K562 (cell line): Measurements from ENCODE around the gene MLXIPL. TPM values are rescaled to one million over a fixed set of nuclear protein-coding genes. Genes with fewer than 3 reads are reported as not detected.

ENCODE experiments used
- C11orf30 ChIP-seq: fragments of 450-650 bp; IDR thresholded peaks from 2 replicates; pipeline ENCODE4 v1.6.1; 2016; ENCODE audit warnings: low read depth, mild to moderate bottlenecking
- CEBPB ChIP-seq: fragments of 450-650 bp; IDR thresholded peaks from 2 replicates; pipeline ENCODE4 v1.6.1; 2016; ENCODE audit warnings: missing genetic modification characterization, missing compliant biosample characterization
- DDX20 ChIP-seq: fragments of 450-650 bp; IDR thresholded peaks from 2 replicates; pipeline ENCODE4 v1.6.1; 2016; ENCODE audit warnings: missing genetic modification characterization, low read depth, mild to moderate bottlenecking, missing compliant biosample characterization, moderate library complexity
- ELF1 ChIP-seq: fragments of 200-800 bp; sonication (Bioruptor generic); IDR thresholded peaks from 2 replicates; pipeline ENCODE4 v1.6.1; 2016; ENCODE audit warnings: missing genetic modification characterization, missing compliant biosample characterization
- GTF2A2 ChIP-seq: IDR thresholded peaks from 2 replicates; pipeline ENCODE4 v1.6.1; 2016; ENCODE audit warnings: mild to moderate bottlenecking, missing genetic modification characterization, missing compliant biosample characterization
- MAZ ChIP-seq, 2 experiments: fragments of 450-650 bp in 1 of 2; sonication (generic) in 1 of 2; formaldehyde crosslinking; IDR thresholded peaks in 1 of 2; conservative IDR thresholded peaks in 1 of 2; 2 replicates each; pipeline versions ENCODE4 v1.4.0 to v1.5.0; 2020; ENCODE audit warnings: mild to moderate bottlenecking in 1 of 2, missing genetic modification reagents in 1 of 2
- MTA2 ChIP-seq: fragments of 450-650 bp; IDR thresholded peaks from 2 replicates; pipeline ENCODE4 v1.6.1; 2016; ENCODE audit warnings: low read depth
- NFATC3 ChIP-seq: fragments of 450-650 bp; IDR thresholded peaks from 2 replicates; pipeline ENCODE4 v1.6.1; 2017; ENCODE audit warnings: mild to moderate bottlenecking
- POLR2A ChIP-seq: fragments of 450-650 bp; conservative IDR thresholded peaks from 2 replicates; pipeline ENCODE4 v1.6.1; 2016
- PTBP1 ChIP-seq: fragments of 200-400 bp; formaldehyde crosslinking; IDR thresholded peaks from 2 replicates; pipeline ENCODE4 v1.6.1; 2017; ENCODE audit warnings: low read depth, low read length
- STAT5A ChIP-seq: IDR thresholded peaks from 2 replicates; pipeline ENCODE4 v1.6.1; 2012; ENCODE audit warnings: low read length, inconsistent platforms, borderline replicate concordance
- ZNF23 ChIP-seq: fragments of 250-450 bp; sonication (Bioruptor Pico); IDR thresholded peaks from 2 replicates; pipeline ENCODE4 v1.4.0; 2020; ENCODE audit warnings: mild to moderate bottlenecking
- ZNF354B ChIP-seq: fragments of 250-450 bp; sonication (Bioruptor Pico); IDR thresholded peaks from 2 replicates; pipeline ENCODE4 v1.4.0; 2020
- ZZZ3 ChIP-seq: fragments of 450-650 bp; IDR thresholded peaks from 2 replicates; pipeline ENCODE4 v1.6.1; 2016; ENCODE audit warnings: antibody characterized with exemption, mild to moderate bottlenecking, moderate library complexity
- polyA plus RNA-seq, 8 experiments: library from polyadenylated mRNA; depleted of rRNA in 4 of 8; stranded (reverse) in 5 of 8; unstranded in 3 of 8; fragments of >200 nt; fragmentation: Nextera tagmentation in 2 of 8; fragmentation: Illumina TruSeq in 1 of 8; extraction: Ambion mirVana in 2 of 8; extraction: Trizol in 1 of 8; gene quantifications; 2 replicates each; pipeline versions ENCODE4 v1.2.1 to v1.2.3, GENCODE V29; 2011 to 2014; ENCODE audit warnings: inconsistent platforms in 1 of 8, missing spikeins in 1 of 8
- total RNA-seq, 7 experiments: library from RNA; depleted of rRNA in 6 of 7; stranded (reverse); fragments of >200 nt in 6 of 7; fragmentation: Illumina TruSeq in 2 of 7; extraction: Trizol in 2 of 7; gene quantifications; 2 replicates each; pipeline versions ENCODE4 v1.2.1 to v1.2.3, GENCODE V29; 2011 to 2021; ENCODE audit warnings: low replicate concordance in 1 of 7
- TF ChIP-seq, protein P1 (sequence below), 2 experiments: IDR thresholded peaks in 1 of 2; conservative IDR thresholded peaks in 1 of 2; 2 replicates each; pipeline ENCODE4 v1.6.1; 2016; ENCODE audit warnings: low read depth in 2 of 2, mild to moderate bottlenecking in 1 of 2, missing compliant biosample characterization in 1 of 2, missing genetic modification characterization in 1 of 2, moderate library complexity in 1 of 2
- TF ChIP-seq, protein P2 (sequence below): fragments of 450-650 bp; formaldehyde crosslinking; IDR thresholded peaks from 2 replicates; pipeline ENCODE4 v1.4.0; 2022; ENCODE audit warnings: missing genetic modification characterization
- TF ChIP-seq, protein P3 (sequence below): fragments of 200-400 bp; formaldehyde crosslinking; IDR thresholded peaks from 2 replicates; pipeline ENCODE4 v1.6.1; 2017; ENCODE audit warnings: mild to moderate bottlenecking, low read depth, low read length, moderate library complexity
- TF ChIP-seq, protein P4 (sequence below): sonication (generic); formaldehyde crosslinking; IDR thresholded peaks from 2 replicates; pipeline ENCODE4 v1.8.0; 2022; ENCODE audit warnings: mild to moderate bottlenecking, missing genetic modification reagents
- TF ChIP-seq, protein P5 (sequence below): IDR thresholded peaks from 2 replicates; pipeline ENCODE4 v1.6.1; 2011; ENCODE audit warnings: borderline replicate concordance, low read depth, mild to moderate bottlenecking, moderate library complexity, low read length; ENCODE audit not compliant: insufficient read depth, poor library complexity, severe bottlenecking

MLXIPL gene
- total and polyA plus RNA-seq, 9 of the 15 experiments (the other 6 are each of a cell fraction or from before 2014, with no cell fraction given): 0.11 to 18.4 (median 1.4) TPM

DNA sequence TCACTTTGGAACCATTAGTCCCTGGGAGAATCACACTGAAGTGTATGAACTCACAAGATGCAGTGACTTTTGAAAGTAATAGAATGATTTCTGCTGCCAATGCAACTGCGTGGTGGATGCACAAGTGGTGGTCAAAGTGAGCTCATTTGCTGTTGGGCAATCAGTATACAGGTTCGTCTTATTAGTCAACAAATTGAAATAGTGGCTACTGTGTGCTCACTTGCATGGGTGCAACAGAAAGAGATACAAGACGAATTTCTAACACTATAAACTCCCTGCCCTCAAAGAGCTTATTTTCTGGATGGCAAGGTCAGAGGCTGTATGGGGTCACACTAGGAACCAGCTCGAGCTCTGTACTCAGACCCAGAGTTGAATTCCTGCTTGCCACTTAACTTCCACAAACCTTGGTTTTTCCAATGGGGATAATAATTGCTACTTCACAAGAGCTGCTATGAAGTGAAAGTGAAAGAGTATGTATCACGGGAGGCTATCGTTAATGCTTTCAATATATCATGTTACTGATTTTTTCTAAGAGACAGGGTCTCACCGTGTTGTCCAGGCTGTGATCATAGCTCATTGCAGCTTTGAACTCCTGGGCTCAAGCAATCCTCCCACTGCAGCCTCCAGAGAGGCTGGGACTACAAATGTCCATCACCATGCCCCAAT, 58.5 kb downstream of the MLXIPL start (continued):
- TF ChIP-seq, protein P1, sequence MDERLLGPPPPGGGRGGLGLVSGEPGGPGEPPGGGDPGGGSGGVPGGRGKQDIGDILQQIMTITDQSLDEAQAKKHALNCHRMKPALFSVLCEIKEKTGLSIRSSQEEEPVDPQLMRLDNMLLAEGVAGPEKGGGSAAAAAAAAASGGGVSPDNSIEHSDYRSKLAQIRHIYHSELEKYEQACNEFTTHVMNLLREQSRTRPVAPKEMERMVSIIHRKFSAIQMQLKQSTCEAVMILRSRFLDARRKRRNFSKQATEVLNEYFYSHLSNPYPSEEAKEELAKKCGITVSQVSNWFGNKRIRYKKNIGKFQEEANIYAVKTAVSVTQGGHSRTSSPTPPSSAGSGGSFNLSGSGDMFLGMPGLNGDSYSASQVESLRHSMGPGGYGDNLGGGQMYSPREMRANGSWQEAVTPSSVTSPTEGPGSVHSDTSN (CRISPR knock-in tag; IDR thresholded peaks at IDR 0.05; ENCODE audit: low read depth): no peak
- TF ChIP-seq, protein P1 (tag; conservative IDR thresholded peaks at IDR 0.05; ENCODE audit: low read depth): peak; percentile 40; the same call in 1 of the 2 replicates
- TF ChIP-seq, protein P2, sequence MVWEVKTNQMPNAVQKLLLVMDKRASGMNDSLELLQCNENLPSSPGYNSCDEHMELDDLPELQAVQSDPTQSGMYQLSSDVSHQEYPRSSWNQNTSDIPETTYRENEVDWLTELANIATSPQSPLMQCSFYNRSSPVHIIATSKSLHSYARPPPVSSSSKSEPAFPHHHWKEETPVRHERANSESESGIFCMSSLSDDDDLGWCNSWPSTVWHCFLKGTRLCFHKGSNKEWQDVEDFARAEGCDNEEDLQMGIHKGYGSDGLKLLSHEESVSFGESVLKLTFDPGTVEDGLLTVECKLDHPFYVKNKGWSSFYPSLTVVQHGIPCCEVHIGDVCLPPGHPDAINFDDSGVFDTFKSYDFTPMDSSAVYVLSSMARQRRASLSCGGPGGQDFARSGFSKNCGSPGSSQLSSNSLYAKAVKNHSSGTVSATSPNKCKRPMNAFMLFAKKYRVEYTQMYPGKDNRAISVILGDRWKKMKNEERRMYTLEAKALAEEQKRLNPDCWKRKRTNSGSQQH (CRISPR knock-in tag): no peak
- TF ChIP-seq GTF2A2 (tag) (no peak), POLR2A (no peak), PTBP1 (no peak), ZZZ3 (no peak), MTA2 (no peak), ZNF23 (CRISPR knock-in tag) (no peak), ZNF354B (CRISPR knock-in tag) (no peak), STAT5A (no peak), NFATC3 (no peak), CEBPB (tag) (0 out of 2 replicates have a peak, but pooled peaks have one; percentile 21), ELF1 (tag) (no peak), MAZ (CRISPR knock-in tag; conservative IDR thresholded peaks at IDR 0.05 in 1 of 2, IDR thresholded peaks at IDR 0.05 in 1 of 2) (no peak), C11orf30 (no peak), DDX20 (tag) (no peak)
- TF ChIP-seq, protein P3, sequence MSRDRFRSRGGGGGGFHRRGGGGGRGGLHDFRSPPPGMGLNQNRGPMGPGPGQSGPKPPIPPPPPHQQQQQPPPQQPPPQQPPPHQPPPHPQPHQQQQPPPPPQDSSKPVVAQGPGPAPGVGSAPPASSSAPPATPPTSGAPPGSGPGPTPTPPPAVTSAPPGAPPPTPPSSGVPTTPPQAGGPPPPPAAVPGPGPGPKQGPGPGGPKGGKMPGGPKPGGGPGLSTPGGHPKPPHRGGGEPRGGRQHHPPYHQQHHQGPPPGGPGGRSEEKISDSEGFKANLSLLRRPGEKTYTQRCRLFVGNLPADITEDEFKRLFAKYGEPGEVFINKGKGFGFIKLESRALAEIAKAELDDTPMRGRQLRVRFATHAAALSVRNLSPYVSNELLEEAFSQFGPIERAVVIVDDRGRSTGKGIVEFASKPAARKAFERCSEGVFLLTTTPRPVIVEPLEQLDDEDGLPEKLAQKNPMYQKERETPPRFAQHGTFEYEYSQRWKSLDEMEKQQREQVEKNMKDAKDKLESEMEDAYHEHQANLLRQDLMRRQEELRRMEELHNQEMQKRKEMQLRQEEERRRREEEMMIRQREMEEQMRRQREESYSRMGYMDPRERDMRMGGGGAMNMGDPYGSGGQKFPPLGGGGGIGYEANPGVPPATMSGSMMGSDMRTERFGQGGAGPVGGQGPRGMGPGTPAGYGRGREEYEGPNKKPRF: no peak
- TF ChIP-seq, protein P4, sequence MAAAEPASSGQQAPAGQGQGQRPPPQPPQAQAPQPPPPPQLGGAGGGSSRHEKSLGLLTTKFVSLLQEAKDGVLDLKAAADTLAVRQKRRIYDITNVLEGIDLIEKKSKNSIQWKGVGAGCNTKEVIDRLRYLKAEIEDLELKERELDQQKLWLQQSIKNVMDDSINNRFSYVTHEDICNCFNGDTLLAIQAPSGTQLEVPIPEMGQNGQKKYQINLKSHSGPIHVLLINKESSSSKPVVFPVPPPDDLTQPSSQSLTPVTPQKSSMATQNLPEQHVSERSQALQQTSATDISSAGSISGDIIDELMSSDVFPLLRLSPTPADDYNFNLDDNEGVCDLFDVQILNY (CRISPR knock-in tag): no peak
- TF ChIP-seq, protein P5, sequence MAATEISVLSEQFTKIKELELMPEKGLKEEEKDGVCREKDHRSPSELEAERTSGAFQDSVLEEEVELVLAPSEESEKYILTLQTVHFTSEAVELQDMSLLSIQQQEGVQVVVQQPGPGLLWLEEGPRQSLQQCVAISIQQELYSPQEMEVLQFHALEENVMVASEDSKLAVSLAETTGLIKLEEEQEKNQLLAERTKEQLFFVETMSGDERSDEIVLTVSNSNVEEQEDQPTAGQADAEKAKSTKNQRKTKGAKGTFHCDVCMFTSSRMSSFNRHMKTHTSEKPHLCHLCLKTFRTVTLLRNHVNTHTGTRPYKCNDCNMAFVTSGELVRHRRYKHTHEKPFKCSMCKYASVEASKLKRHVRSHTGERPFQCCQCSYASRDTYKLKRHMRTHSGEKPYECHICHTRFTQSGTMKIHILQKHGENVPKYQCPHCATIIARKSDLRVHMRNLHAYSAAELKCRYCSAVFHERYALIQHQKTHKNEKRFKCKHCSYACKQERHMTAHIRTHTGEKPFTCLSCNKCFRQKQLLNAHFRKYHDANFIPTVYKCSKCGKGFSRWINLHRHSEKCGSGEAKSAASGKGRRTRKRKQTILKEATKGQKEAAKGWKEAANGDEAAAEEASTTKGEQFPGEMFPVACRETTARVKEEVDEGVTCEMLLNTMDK: no peak
